Measurements from ENCODE around the gene PRPSAP1. TPM values are rescaled to one million over a fixed set of nuclear protein-coding genes. Genes with fewer than 3 reads are reported as not detected.
"Not testable (repeated sequence)": the region's sequence is repeated elsewhere in the genome, so short reads cannot be mapped to it uniquely, and the experiment has no call there.

The PRPSAP1 gene
- total RNA-seq, 1 experiment from 2014 or later: 49.0 TPM

- DNase-seq (ENCODE audit: low read depth): no peak
- in situ Hi-C loops (cut with HindIII; ENCODE audit: low pct_unique_long_range_greater_than_20kb, low sequenced_read_pairs): no loop called here
Observed at GRCh38 chr17:76341301-76341700, 12.4 kb downstream of the PRPSAP1 start.

GRCh38 chr17:76337413-76337777 lies 16.3 kb downstream of the PRPSAP1 start:
- in situ Hi-C loops (cut with HindIII; ENCODE audit: low pct_unique_long_range_greater_than_20kb, low sequenced_read_pairs): no loop called here
- DNase-seq (ENCODE audit: low read depth): no peak

- in situ Hi-C loops (cut with HindIII; ENCODE audit: low pct_unique_long_range_greater_than_20kb, low sequenced_read_pairs): no loop called here
- no peak for DNase-seq (ENCODE audit: low read depth)
Observed at GRCh38 chr17:76336756-76337412, 16.8 kb downstream of the PRPSAP1 start.

- DNase-seq (ENCODE audit: low read depth): no peak
- in situ Hi-C loops (cut with HindIII; ENCODE audit: low pct_unique_long_range_greater_than_20kb, low sequenced_read_pairs): no loop called here
Observed at GRCh38 chr17:76335716-76336381, 17.9 kb downstream of the PRPSAP1 start.

- DNase-seq (ENCODE audit: low read depth): no peak
- in situ Hi-C loops (cut with HindIII; ENCODE audit: low pct_unique_long_range_greater_than_20kb, low sequenced_read_pairs): no loop called here
Observed at GRCh38 chr17:76333673-76334505, 19.8 kb downstream of the PRPSAP1 start.

- DNase-seq (ENCODE audit: low read depth): no peak
- in situ Hi-C loops (cut with HindIII; ENCODE audit: low pct_unique_long_range_greater_than_20kb, low sequenced_read_pairs): no loop called here
Observed at GRCh38 chr17:76331083-76331482, 22.6 kb downstream of the PRPSAP1 start.

- DNase-seq (ENCODE audit: low read depth): no peak
- in situ Hi-C loops (cut with HindIII; ENCODE audit: low pct_unique_long_range_greater_than_20kb, low sequenced_read_pairs): no loop called here
Observed at GRCh38 chr17:76329664-76330063, 24.1 kb downstream of the PRPSAP1 start.

GRCh38 chr17:76327696-76328095 lies 26.0 kb downstream of the PRPSAP1 start:
- DNase-seq (ENCODE audit: low read depth): no peak
- in situ Hi-C loops (cut with HindIII; ENCODE audit: low pct_unique_long_range_greater_than_20kb, low sequenced_read_pairs): no loop called here

GRCh38 chr17:76326306-76326705 lies 27.4 kb downstream of the PRPSAP1 start:
- in situ Hi-C loops (cut with HindIII; ENCODE audit: low pct_unique_long_range_greater_than_20kb, low sequenced_read_pairs): no loop called here
- no peak for DNase-seq (ENCODE audit: low read depth)

GRCh38 chr17:76318586-76318985 lies 35.1 kb downstream of the PRPSAP1 start:
- in situ Hi-C loops (cut with HindIII; ENCODE audit: low pct_unique_long_range_greater_than_20kb, low sequenced_read_pairs): no loop called here
- DNase-seq (ENCODE audit: low read depth): no peak

- in situ Hi-C loops (cut with HindIII; ENCODE audit: low pct_unique_long_range_greater_than_20kb, low sequenced_read_pairs): no loop called here
- no peak for DNase-seq (ENCODE audit: low read depth)
Observed at GRCh38 chr17:76317535-76317934, 36.2 kb downstream of the PRPSAP1 start.

GRCh38 chr17:76314392-76315227 lies 39.1 kb downstream of the PRPSAP1 start:
- no peak for DNase-seq (ENCODE audit: low read depth)
- in situ Hi-C loops (cut with HindIII; ENCODE audit: low pct_unique_long_range_greater_than_20kb, low sequenced_read_pairs): no loop called here

- in situ Hi-C loops (cut with HindIII; ENCODE audit: low pct_unique_long_range_greater_than_20kb, low sequenced_read_pairs): no loop called here
- no peak for DNase-seq (ENCODE audit: low read depth)
Observed at GRCh38 chr17:76312735-76313134, 41.0 kb downstream of the PRPSAP1 start.

GRCh38 chr17:76309461-76309860 lies 44.3 kb downstream of the PRPSAP1 start:
- in situ Hi-C loops (cut with HindIII; ENCODE audit: low pct_unique_long_range_greater_than_20kb, low sequenced_read_pairs): no loop called here
- DNase-seq (ENCODE audit: low read depth): no peak

- in situ Hi-C loops (cut with HindIII; ENCODE audit: low pct_unique_long_range_greater_than_20kb, low sequenced_read_pairs): no loop called here
- no peak for DNase-seq (ENCODE audit: low read depth)
Observed at GRCh38 chr17:76307966-76308338, 45.8 kb downstream of the PRPSAP1 start, which contains the start of gene QRICH2. Gene QRICH2, minus strand, starts transcription at chr17:76308276. Its CDS starts 278 bp downstream, at chr17:76307998.

- in situ Hi-C loops (cut with HindIII; ENCODE audit: low pct_unique_long_range_greater_than_20kb, low sequenced_read_pairs): no loop called here
- no peak for DNase-seq (ENCODE audit: low read depth)
Observed at GRCh38 chr17:76307299-76307965, 46.3 kb downstream of the PRPSAP1 start.

GRCh38 chr17:76305135-76305454 lies 48.6 kb downstream of the PRPSAP1 start:
- DNase-seq (ENCODE audit: low read depth); in situ Hi-C loops (cut with HindIII; ENCODE audit: low pct_unique_long_range_greater_than_20kb, low sequenced_read_pairs): not testable (repeated sequence)
